GM19193 (cell line): ENCODE results near the gene SND1.

Experiments
- POLR2A ChIP-seq: IDR thresholded peaks from 4 replicates; pipeline ENCODE4 v1.6.1; 2011; ENCODE audit not compliant: insufficient read depth, insufficient read length; ENCODE audit errors: extremely low read depth

Gene SND1

DNA sequence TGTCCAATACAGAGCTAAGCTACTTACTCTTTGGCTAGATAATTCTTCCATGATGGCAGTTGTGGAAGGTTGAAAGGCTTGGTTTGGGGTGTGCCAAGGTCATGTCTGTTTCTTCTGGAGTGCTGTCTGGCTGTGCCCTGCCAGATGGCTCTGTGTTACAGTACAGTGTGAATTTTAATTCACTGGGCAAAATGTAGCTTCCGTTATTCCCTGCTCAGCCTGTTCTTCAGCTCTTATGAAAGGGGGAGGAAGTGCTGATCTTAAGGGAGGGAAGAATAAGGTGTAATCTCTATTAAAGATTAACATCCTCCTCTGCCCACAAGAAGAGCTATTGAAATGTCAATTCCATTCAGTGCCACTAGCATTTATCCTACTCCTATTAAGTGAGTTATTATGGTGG, 52.2 kb downstream of the SND1 start:
- TF ChIP-seq POLR2A, result no peak

DNA sequence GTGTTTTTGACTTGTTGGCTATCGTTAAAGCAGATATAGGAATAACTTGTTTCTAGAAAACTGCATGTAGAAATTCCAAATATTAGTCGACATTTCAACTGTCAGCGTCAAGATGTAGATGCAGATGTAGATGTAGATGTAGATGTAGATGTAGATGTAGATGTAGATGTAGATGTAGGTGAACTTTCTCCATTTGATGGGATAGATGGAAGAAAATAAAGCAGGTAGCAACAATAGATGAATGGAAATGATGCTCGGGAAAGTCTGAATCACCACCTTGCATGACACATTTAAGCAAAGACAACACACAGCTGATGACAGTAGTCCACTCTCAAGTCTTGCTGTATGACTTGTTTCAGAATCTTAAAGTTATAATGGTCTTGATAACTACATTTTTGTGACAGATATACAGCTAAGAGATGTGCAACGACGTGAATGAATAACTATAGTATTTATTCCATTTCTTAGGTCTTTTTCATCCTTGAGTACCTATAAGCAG, 53.5 kb downstream of the SND1 start:
- TF ChIP-seq POLR2A, result no peak

DNA sequence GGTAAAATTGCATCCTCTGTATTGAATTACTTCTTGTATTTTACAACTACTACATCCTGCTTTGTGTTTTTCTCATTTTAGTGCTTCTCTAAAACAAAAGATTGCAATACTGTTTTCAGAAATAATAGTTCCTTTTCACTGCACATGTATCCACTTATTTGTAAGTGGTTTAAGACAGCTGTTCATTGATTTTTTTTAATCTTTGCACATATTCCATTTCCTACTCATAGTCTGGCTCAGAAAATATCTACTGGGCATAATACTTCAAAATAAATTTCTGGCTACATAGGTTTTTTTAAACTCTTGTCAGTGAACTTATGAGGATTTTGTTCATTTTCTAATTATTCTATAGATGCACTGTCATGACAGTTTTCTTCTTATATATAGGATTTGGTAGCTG, 54.8 kb downstream of the SND1 start:
- no peak for TF ChIP-seq POLR2A

DNA sequence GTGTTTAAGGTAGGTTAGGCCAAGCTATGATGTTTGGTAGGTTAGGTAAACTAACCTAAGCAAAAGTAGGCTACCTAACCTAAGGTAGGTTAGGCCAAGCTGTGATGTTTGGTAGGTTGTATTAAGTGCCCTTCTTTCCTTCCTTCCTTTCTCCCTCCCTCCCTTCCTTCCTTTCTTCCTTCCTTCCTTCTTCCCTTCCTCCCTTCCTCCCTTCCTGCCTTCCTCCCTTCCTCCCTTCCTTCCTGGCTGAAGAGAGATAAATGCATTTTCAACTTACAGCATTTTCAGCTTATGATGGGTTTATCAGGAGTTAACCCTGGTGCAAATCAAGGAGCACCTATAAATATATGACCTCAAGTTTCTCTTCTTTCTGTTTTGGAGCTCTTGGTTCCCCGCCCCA, 56.2 kb downstream of the SND1 start:
- TF ChIP-seq POLR2A, result no peak

DNA sequence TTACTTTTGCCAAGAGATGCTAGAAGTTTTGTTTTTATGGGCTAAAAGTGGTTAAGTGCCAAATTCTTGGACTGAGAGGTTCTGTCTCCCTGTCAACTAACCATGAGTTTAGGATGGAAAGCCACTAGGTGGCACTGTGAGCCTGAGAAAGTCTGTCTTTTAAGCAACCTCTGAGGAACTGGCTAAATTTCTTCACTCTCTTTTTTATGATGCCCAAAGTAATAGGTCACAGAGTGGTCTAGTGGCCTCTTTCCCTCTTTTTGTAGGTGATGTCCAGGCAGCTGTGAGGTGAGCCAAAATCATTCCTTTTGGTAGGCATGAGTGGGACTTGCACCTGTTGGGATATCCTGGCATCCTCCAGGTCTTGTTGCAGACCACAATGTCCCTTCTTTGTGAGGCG, 56.8 kb downstream of the SND1 start:
- no peak for TF ChIP-seq POLR2A

DNA sequence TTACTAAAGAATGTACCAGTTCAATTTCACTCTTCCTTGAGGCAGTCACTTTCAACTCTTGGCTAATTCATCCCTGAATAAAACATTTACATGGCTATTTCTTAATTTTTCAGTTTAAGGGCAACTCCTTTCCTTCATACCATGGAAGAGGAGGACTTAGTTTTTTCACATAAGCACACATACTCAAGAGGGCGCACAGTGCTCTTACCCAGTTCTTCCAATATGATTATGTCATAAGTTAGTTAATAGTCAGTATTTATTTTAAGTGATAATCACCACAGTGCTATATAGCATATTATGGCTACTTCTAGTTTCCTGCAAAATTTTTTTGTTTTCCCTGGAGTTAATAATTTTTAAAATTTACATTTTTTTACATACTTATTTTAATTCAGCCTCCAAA, 58.6 kb downstream of the SND1 start:
- TF ChIP-seq POLR2A, result no peak

DNA sequence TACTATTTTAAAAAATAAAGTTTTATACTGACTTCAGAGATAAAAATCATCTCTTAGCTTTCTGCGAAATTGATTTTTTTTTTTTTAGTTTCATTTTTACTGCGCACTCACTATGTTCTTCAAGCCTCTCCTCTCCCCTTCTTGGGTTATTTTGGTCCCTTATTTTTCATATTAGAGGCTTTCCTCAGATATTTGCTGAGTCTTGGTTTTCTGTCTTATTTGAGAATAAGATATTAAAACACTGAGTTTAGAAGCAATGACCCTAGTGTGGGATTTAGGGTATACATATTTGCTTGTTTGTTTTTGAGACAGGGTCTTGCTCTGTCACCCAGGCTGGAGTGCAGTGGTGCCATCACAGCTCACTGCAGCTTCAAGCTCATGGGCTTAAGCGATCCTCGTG, 59.9 kb downstream of the SND1 start:
- TF ChIP-seq POLR2A, result no peak

DNA sequence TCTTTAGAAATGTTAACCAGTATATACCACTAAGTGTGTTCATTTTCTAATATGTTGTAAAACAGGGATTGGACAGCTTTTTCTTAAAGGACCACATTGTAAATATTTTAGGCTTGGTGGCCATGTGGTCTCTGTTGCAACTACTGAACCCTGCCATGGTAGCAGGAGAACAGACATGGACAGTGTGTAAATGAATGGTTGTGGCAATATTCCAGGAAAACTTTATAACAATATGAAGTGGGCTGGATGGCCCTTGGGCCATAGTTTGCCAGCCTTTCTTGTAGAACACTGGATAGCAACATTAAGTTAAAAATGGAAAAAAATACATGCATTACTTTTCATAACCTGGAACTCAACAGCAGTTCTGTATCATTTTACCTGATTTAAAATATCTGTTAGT, 61.0 kb downstream of the SND1 start:
- no peak for TF ChIP-seq POLR2A

DNA sequence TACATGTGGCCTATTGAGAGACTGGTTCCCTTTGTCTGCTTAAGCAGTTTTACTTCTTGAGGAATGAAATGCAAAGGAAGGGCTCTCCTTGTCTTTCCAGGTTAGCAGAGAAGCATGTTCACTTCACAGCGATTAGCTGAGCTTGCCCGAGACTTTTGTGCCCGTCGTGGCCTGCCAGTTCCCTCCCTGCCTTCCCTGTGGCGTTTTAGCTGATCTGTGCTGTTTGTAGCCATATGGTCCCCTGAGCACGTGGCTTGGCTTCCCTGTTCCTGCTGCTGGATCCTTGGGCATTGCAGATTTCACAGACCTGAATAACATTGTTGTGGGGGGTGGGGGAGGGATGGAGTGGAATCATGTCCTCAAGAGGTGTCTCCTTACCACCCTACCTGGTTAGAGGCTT, 61.8 kb downstream of the SND1 start:
- TF ChIP-seq POLR2A, result no peak

DNA sequence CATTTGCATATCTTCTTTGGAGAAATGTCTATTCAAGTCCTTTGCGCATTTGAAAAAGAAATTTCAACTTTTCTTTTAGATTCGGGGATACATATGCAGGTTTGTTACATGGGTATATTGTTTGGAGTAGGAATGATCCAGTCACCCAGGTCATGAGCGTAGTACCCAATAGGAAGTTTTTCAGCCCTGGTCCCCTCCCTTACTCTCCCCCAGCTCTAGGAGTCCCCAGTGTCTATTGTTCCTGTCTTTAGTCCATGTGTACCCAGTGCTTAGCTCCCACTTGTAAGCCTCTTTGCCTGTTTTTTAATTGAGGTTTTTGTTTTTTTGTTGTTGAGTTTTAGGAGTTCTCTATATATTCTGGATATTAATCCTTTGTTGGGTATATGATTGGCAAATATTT, 63.3 kb downstream of the SND1 start:
- TF ChIP-seq POLR2A, result no peak

DNA sequence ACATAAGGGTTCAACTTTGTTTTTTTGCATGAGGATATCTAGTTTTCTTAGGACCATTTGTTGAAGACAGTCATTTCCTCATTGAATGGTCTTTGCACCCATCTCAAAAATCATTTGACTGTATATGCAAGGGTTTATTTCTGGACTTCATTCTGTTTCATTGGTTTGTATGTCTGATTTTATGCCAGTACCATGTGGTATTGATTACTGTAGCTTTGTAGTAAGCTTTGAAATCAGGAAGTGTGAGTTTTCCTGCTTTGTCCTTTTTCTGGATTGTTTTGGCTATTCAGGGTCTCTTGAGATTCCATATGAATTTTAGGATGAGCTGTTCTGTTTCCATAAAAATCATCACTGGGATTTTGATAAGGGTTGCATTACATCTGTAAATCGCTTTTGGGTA, 63.9 kb downstream of the SND1 start:
- no peak for TF ChIP-seq POLR2A

DNA sequence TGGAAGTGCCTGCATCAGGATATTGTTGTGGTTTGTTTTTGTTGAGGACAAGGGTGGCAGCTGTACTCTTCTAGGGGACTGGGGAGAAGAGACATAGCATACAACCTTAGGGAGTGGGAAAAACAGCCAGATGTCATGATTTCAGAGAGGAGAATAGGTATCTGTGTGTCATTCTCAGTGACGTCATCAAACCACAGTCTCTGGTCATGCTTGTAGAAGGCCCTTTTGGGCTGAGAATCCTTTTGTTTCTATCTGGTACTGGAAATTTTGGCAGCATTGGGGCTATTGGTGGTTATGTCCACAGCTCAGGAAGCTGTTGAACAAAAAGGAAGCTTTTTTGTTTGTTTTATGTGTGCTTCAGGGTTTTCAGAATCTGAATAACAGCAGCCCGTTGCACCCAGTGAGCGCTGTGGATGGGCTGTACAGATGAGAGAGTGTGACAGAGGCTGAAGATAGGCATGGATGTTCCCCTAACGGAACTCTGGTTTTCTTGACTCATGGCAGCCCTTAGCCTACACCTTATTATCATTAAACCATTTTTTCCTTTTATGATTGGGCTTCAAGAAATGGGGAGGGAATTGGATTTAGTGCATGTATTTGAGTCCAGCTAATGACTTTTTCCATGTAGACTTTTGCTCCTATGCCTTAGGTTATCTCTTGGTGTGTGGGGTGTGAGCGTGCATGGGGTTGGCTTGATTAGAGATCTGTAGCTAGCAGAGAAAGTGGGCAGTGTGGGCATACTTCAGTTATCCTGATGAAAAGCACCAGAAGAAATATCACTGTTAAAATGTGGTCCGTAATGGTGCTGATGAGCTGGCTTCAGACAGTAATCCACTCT, 65.7 kb downstream of the SND1 start:
- no peak for TF ChIP-seq POLR2A

DNA sequence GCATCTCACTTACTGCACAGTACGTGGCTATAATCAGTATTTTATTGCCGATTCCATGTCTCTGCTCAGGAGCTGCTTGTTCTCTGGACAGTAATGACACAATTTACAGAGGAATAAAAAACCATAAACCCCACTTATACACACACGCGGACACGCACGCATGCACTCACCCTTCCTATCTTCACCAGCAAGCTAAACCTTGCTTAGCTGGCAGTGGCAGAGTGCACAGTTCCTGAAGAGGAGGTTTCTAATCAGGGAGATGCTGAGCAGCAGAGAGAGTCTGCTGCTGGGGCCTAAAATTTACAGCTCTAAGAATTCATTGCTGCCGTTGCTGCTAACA, 66.3 kb downstream of the SND1 start:
- TF ChIP-seq POLR2A, result no peak

DNA sequence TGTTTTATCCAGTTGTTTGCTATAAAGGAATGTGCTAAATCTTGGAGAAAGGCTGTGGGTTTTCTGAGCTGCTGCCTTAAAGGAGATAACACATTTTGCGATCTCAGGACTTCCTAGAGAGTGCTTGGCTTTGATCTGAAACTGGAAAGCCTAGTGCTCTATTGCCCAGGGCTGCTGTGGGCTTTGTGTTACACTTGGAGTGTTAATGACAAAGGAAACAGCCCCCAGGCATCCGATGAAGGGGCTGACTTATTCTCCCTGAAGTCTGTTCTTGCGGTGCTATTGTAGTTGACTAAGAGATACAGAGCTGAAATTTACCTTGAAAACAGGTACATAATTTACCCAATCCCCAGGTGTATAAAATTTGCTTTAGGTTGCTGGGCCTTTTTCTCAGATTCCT, 74.5 kb downstream of the SND1 start:
- TF ChIP-seq POLR2A, result no peak

DNA sequence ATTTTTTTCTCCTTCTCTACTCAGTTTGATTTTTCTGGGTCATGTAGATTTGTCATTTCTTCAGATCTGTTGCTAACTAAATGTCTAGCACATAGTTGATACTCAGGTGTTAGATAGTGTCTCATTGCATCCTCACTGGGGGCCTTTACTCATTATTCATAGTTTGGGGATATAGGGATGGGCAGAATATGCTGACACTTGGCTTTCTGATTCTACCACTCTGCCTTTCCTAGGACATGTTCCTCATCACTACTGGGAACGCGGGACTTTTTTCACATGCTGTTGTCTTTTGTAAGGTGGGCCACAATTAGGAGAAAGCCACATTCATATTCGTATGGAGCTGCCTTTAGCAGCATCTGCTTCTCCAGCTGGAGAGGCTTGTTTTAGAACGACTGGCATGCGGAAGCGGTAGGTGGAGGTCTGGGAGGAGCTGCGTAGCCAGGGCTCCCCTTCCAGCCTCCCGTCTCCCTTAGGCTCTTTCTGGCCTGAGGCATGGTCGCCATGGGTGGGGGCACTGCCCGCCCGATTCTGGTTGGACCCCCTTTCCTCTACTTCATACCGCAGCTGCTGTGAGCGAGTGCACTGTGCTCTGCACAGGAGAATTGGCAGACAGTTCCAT, 78.8 kb downstream of the SND1 start:
- TF ChIP-seq POLR2A, result no peak

DNA sequence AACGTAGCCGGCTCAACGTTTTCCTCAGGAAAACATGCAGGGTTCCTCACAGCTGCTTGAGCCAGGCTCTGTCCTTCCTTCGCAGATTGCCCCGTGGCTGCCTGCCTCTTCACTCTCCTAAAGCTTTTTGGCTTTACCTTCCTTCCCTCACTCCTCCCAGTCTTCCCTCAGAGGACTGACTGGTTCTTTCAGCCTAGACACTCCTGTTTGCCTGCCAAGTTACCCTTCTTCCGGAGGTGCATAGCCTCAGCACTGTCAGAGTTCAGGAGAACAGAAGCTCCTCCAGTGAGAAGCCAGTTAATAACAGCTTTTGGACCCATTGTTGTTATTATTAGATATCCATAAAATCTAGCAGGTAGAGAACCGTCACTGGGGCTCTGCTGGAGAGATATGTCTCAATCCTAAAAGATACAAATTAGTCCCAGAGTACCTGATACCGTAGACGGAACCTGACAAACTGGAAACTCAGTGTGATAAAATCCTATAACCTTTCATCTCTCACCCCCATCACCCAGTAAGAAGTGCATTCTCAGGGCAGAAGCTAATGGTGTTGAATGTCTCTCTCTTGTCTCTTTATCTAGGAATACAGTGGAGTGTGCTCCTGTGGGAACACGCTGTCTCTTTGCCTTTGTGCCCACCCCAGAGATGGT, 79.6 kb downstream of the SND1 start:
- TF ChIP-seq POLR2A, result no peak
